GM19455 (cell line): ENCODE data around the gene CARD8.
"Not testable (repeated sequence)": the region's sequence is repeated elsewhere in the genome, so short reads cannot be mapped to it uniquely, and the experiment has no call there.

Experiments
- ATAC-seq: cut with Tn5 transposase; IDR thresholded peaks from one replicate; pipeline ENCODE4 v1.9.1; 2021; ENCODE audit not compliant: unreplicated experiment

The CARD8 gene

GRCh38 chr19:48255376-48256303 lies at the start of gene CARD8:
TSS of gene CARD8 (minus strand) at chr19:48255912. CDS start at chr19:48241020, 14,892 bp downstream.
- ATAC-seq = peak; percentile 62

GRCh38 chr19:48303866-48304265 lies 48.2 kb upstream of the CARD8 start:
- no peak for ATAC-seq

GRCh38 chr19:48303367-48303766 lies 47.7 kb upstream of the CARD8 start:
- no peak for ATAC-seq

- ATAC-seq = no peak
Measured at GRCh38 chr19:48302600-48302959, 46.9 kb upstream of the CARD8 start.

- no peak for ATAC-seq
Measured at GRCh38 chr19:48301886-48302599, 46.3 kb upstream of the CARD8 start.

GRCh38 chr19:48297975-48298374 lies 42.3 kb upstream of the CARD8 start:
- ATAC-seq = no peak

GRCh38 chr19:48296963-48297734 lies 41.4 kb upstream of the CARD8 start:
- no peak for ATAC-seq

- ATAC-seq = no peak
Measured at GRCh38 chr19:48295458-48295857, 39.7 kb upstream of the CARD8 start.

- no peak for ATAC-seq
Measured at GRCh38 chr19:48292798-48293197, 37.1 kb upstream of the CARD8 start.

- ATAC-seq = not testable (repeated sequence)
Measured at GRCh38 chr19:48291489-48291815, 35.7 kb upstream of the CARD8 start.

- ATAC-seq = no peak
Measured at GRCh38 chr19:48290771-48291488, 35.2 kb upstream of the CARD8 start.

- no peak for ATAC-seq
Measured at GRCh38 chr19:48290401-48290770, 34.7 kb upstream of the CARD8 start.

GRCh38 chr19:48287748-48288147 lies 32.0 kb upstream of the CARD8 start:
- ATAC-seq = no peak

GRCh38 chr19:48284896-48285295 lies 29.2 kb upstream of the CARD8 start:
- ATAC-seq = no peak

- no peak for ATAC-seq
Measured at GRCh38 chr19:48283908-48284307, 28.2 kb upstream of the CARD8 start.

GRCh38 chr19:48279747-48280146 lies 24.0 kb upstream of the CARD8 start:
- ATAC-seq = no peak

GRCh38 chr19:48274938-48275337 lies 19.2 kb upstream of the CARD8 start:
- ATAC-seq = no peak

GRCh38 chr19:48274173-48274572 lies 18.5 kb upstream of the CARD8 start:
- ATAC-seq = no peak

- no peak for ATAC-seq
Measured at GRCh38 chr19:48271531-48272151, 15.9 kb upstream of the CARD8 start.

GRCh38 chr19:48269617-48270026 lies 13.9 kb upstream of the CARD8 start:
- ATAC-seq = not testable (repeated sequence)
